ENCODE measurements around the gene CYS1.

DNA sequence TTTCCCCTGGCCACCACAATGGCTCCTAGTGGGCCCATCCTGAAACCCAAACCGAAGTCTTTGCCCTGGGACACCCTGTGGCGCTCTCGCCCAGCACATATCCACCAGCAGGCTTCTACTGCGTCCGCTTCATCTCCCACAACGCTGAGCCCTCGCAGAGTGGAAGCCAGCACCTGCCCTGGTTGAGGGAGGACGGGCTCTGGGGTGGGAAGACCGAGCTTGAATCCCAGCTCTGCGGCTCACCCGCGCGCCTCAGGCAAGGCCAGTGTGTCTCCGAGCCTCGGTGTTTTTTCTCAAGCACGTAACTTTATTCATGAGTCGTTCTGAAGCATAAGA is 21.2 kb downstream of the CYS1 start:
- no peak for TF ChIP-seq EZH2 (IDR thresholded peaks at IDR 0.05)
- TF ChIP-seq, protein P1, sequence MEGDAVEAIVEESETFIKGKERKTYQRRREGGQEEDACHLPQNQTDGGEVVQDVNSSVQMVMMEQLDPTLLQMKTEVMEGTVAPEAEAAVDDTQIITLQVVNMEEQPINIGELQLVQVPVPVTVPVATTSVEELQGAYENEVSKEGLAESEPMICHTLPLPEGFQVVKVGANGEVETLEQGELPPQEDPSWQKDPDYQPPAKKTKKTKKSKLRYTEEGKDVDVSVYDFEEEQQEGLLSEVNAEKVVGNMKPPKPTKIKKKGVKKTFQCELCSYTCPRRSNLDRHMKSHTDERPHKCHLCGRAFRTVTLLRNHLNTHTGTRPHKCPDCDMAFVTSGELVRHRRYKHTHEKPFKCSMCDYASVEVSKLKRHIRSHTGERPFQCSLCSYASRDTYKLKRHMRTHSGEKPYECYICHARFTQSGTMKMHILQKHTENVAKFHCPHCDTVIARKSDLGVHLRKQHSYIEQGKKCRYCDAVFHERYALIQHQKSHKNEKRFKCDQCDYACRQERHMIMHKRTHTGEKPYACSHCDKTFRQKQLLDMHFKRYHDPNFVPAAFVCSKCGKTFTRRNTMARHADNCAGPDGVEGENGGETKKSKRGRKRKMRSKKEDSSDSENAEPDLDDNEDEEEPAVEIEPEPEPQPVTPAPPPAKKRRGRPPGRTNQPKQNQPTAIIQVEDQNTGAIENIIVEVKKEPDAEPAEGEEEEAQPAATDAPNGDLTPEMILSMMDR (IDR thresholded peaks at IDR 0.05) = no peak
